ENCODE measurements around the gene LY6G5B. TPM values are rescaled to one million over a fixed set of nuclear protein-coding genes. Genes with fewer than 3 reads are reported as not detected.

LY6G5B gene
- total and polyA plus RNA-seq, 7 donors, result 0.60 to 10.0 (median 6.5) TPM; not detected in 1

DNA sequence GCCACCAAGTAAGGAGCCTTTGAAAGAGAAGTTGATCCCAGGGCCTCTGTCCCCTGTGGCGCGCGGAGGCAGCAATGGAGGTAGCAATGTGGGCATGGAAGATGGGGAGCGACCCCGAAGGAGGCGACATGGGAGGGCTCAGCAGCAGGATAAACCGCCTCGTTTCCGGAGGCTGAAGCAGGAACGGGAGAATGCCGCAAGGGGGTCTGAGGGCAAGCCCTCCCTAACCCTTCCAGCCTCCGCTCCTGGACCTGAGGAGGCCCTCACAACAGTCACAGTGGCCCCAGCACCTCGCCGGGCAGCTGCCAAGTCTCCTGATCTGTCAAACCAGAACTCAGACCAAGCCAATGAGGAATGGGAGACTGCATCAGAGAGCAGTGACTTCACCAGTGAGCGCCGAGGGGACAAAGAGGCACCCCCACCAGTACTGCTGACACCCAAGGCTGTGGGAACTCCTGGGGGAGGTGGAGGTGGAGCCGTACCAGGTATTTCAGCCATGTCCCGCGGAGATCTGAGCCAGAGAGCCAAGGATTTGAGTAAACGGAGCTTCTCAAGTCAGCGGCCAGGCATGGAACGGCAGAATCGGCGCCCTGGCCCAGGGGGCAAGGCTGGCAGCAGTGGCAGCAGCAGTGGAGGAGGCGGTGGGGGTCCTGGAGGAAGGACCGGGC, 37.4 kb upstream of the LY6G5B start:
- no peak for DNase-seq
- Histone ChIP-seq H3K4me3 (no peak overlapping the region), H3K4me1 (no peaks in the 10 kb centered on the region), H3K9me3 (no peaks in the 10 kb centered on the region), H3K27me3 (no peaks in the 10 kb centered on the region), H3K36me3 (peaks cover 67 to 100% (median 94%) of the 10 kb centered on the region in 4 donors), H3K27ac (peak overlapping the region in 2 of 4 donors; percentile 1 to 26)
- WGBS, 2 donors, result 93 to 94% methylated on average over 26 of the region's 26 CpGs
- peak in 1 of 4 donors; percentile 6 for TF ChIP-seq POLR2AphosphoS5 (IDR thresholded peaks at IDR 0.05)
- TF ChIP-seq, protein P1, sequence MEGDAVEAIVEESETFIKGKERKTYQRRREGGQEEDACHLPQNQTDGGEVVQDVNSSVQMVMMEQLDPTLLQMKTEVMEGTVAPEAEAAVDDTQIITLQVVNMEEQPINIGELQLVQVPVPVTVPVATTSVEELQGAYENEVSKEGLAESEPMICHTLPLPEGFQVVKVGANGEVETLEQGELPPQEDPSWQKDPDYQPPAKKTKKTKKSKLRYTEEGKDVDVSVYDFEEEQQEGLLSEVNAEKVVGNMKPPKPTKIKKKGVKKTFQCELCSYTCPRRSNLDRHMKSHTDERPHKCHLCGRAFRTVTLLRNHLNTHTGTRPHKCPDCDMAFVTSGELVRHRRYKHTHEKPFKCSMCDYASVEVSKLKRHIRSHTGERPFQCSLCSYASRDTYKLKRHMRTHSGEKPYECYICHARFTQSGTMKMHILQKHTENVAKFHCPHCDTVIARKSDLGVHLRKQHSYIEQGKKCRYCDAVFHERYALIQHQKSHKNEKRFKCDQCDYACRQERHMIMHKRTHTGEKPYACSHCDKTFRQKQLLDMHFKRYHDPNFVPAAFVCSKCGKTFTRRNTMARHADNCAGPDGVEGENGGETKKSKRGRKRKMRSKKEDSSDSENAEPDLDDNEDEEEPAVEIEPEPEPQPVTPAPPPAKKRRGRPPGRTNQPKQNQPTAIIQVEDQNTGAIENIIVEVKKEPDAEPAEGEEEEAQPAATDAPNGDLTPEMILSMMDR (IDR thresholded peaks at IDR 0.05), result no peak
- intact Hi-C loops (cut with DNase I), result no loop called here

DNA sequence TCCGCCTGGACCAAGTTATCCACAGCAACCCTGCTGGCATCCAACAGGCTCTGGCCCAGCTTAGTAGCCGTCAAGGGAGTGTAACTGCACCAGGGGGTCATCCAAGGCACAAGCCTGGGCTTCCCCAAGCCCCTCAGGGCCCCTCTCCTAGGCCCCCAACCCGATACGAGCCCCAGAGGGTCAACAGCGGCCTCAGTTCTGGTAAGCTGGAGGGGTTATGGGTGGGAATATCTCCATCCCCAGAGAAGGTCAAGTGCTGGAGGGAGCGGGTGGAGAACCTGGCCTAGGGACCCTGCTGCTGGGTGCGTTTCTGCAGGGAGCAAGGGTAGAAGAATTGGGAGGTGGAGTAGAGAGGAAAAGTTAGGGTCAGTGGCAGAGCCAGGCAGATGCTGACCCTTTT, 36.3 kb upstream of the LY6G5B start:
- WGBS, 2 donors, result 93 to 96% methylated on average over 7 of the region's 7 CpGs
- intact Hi-C loops (cut with DNase I), result no loop called here
- TF ChIP-seq POLR2A (IDR thresholded peaks at IDR 0.05), result no peak
- TF ChIP-seq POLR2AphosphoS5 (IDR thresholded peaks at IDR 0.05), result peak in 2 of 4 donors; percentile 5 to 7
- no peak for TF ChIP-seq EP300 (IDR thresholded peaks at IDR 0.05)

DNA sequence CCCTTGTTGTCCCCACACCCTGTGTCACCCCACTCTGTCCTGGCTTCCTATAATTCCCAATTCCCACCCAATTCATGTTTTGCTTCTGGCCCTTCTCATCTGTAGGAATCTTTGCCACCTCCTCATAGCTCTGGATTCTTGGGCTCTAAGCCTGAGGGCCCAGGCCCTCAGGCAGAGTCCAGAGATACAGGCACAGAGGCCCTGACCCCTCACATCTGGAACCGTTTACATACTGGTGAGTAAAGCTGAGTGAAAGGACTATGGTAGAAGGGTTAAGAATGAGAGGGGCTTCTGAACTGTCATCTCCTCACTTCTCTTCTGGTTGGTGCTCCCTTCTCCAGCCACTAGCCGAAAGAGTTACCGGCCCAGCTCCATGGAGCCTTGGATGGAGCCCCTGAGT, 35.6 kb upstream of the LY6G5B start:
- H3K27ac ChIP-seq, result no peak overlapping the region
- peaks cover 63 to 98% (median 81%) of the 10 kb centered on the region in 4 donors for H3K36me3 ChIP-seq
- no peaks in the 10 kb centered on the region for H3K4me1 ChIP-seq
- H3K27me3 ChIP-seq, result no peaks in the 10 kb centered on the region
- 94% methylated on average over 3 of the region's 3 CpGs for WGBS, 2 donors
- H3K4me3 ChIP-seq, result no peak overlapping the region
- no peak for DNase-seq
- intact Hi-C loops (cut with DNase I), result no loop called here
- H3K9me3 ChIP-seq, result no peaks in the 10 kb centered on the region
- TF ChIP-seq POLR2AphosphoS5 (IDR thresholded peaks at IDR 0.05) (no peak), EP300 (IDR thresholded peaks at IDR 0.05) (no peak), POLR2A (IDR thresholded peaks at IDR 0.05) (no peak)
- TF ChIP-seq, protein P1 (IDR thresholded peaks at IDR 0.05), result no peak

More for the DNA sequence above, 36.3 kb upstream of the LY6G5B start:
- H3K4me3 ChIP-seq, result no peak overlapping the region
- DNase-seq, result no peak
- no peaks in the 10 kb centered on the region for H3K9me3 ChIP-seq
- no peak overlapping the region for H3K27ac ChIP-seq
- no peaks in the 10 kb centered on the region for H3K4me1 ChIP-seq
- peaks cover 62 to 100% (median 88%) of the 10 kb centered on the region in 4 donors for H3K36me3 ChIP-seq
- no peaks in the 10 kb centered on the region for H3K27me3 ChIP-seq

DNA sequence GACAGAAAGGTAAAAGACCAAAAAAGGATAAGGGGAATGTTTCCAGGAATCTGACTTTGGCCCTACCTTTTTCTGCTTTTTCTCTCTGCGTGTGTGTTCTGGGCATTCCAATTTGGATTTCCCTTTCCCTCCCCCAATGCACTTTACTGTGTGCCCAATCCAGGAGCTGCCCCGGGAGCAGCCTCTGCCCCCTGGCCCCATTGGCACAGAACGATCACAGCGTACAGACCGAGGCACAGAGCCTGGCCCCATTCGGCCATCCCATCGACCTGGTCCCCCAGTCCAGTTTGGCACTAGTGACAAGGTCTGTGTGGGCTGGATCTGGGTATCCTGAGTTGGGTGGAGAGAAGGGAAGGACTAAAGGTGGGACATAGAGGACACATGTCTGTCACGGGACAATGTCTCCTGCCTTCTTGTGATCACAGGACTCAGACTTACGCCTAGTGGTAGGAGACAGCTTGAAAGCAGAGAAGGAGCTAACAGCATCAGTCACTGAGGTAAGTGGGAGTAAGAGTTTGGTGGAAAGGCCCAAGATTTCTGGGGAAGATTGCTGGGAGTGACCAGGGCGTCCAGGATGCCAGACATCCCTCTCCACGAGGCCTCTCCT, 34.7 kb upstream of the LY6G5B start:
- Histone ChIP-seq H3K9me3 (no peaks in the 10 kb centered on the region), H3K36me3 (peaks cover 66 to 98% (median 78%) of the 10 kb centered on the region in 4 donors), H3K4me1 (no peaks in the 10 kb centered on the region), H3K27ac (no peak overlapping the region), H3K27me3 (no peaks in the 10 kb centered on the region), H3K4me3 (no peak overlapping the region)
- TF ChIP-seq, protein P1 (IDR thresholded peaks at IDR 0.05), result no peak
- TF ChIP-seq EP300 (IDR thresholded peaks at IDR 0.05) (no peak), POLR2A (IDR thresholded peaks at IDR 0.05) (no peak), POLR2AphosphoS5 (IDR thresholded peaks at IDR 0.05) (no peak)
- no peak for DNase-seq
- 82 to 91% methylated on average over 11 of the region's 11 CpGs for WGBS, 2 donors
- intact Hi-C loops (cut with DNase I), result no loop called here

DNA sequence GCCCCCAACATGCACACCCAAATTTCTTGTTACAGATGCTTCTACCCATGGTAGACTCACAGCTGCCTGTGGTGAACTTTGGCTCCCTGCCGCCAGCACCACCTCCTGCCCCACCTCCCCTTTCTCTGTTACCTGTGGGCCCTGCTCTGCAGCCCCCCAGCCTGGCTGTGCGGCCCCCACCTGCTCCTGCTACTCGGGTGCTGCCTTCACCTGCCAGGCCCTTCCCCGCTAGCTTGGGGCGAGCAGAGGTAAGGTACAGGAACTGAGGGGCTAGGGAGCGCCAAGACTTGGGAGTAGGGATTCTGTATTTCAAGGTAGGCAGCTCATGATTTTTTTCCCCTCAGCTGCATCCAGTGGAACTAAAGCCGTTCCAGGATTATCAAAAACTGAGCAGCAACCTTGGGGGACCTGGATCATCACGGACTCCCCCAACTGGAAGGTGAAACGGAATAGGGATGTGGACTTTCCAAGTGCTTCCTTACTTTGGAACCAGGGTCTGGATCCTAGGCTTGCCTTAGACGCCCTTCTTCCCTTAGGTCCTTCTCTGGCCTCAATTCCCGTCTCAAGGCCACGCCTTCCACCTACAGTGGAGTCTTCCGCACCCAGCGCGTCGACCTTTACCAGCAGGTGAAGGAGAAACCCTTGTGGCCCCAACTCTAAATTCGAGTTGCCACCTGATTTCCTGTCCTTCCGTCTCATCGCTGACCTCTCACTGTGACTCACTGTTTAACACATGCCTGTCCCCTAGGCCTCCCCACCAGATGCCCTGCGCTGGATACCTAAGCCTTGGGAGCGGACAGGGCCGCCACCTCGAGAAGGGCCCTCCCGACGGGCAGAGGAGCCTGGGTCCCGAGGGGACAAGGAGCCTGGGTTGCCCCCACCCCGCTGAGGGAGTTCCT, 32.8 kb upstream of the LY6G5B start:
- Histone ChIP-seq H3K4me1 (no peaks in the 10 kb centered on the region), H3K4me3 (no peak overlapping the region), H3K36me3 (peaks cover 73 to 98% (median 79%) of the 10 kb centered on the region in 4 donors), H3K27me3 (no peaks in the 10 kb centered on the region), H3K27ac (peak overlapping the region in 1 of 4 donors; percentile 30), H3K9me3 (no peaks in the 10 kb centered on the region)
- TF ChIP-seq POLR2AphosphoS5 (IDR thresholded peaks at IDR 0.05) (no peak), EP300 (IDR thresholded peaks at IDR 0.05) (no peak), POLR2A (IDR thresholded peaks at IDR 0.05) (no peak)
- TF ChIP-seq, protein P1 (IDR thresholded peaks at IDR 0.05), result no peak
- 80 to 87% methylated on average over 27 of the region's 27 CpGs for WGBS, 2 donors
- intact Hi-C loops (cut with DNase I), result no loop called here
- no peak for DNase-seq

Measured in sigmoid colon (tissue), 7 donors.